Inflammatory macrophage treated with lipopolysaccharide for 4 hours (primary cell): Measurements from ENCODE around the gene GLIS1.

Source experiments
- DNase-seq: peaks from one replicate; pipeline ENCODE4 v3.0.0-alpha.2; 2020

The GLIS1 gene

GRCh38 chr1:53520481-53520880 lies 218.5 kb downstream of the GLIS1 start:
- DNase-seq, result no peak

GRCh38 chr1:53519421-53519820 lies 219.5 kb downstream of the GLIS1 start:
- no peak for DNase-seq

- no peak for DNase-seq
Observed at GRCh38 chr1:53518775-53519174, 220.2 kb downstream of the GLIS1 start.

- DNase-seq, result no peak
Observed at GRCh38 chr1:53517821-53518352, 221.1 kb downstream of the GLIS1 start.

GRCh38 chr1:53517109-53517508 lies 221.9 kb downstream of the GLIS1 start:
- DNase-seq, result no peak

GRCh38 chr1:53516181-53516580 lies 222.8 kb downstream of the GLIS1 start:
- no peak for DNase-seq

- no peak for DNase-seq
Observed at GRCh38 chr1:53514436-53514835, 224.5 kb downstream of the GLIS1 start.

- DNase-seq, result no peak
Observed at GRCh38 chr1:53513846-53514245, 225.1 kb downstream of the GLIS1 start.

- DNase-seq, result no peak
Observed at GRCh38 chr1:53512807-53513755, 225.9 kb downstream of the GLIS1 start.

GRCh38 chr1:53511933-53512806 lies 226.8 kb downstream of the GLIS1 start:
- DNase-seq, result no peak

GRCh38 chr1:53511323-53511932 lies 227.5 kb downstream of the GLIS1 start:
- no peak for DNase-seq

- DNase-seq, result no peak
Observed at GRCh38 chr1:53510215-53510614, 228.7 kb downstream of the GLIS1 start.

- no peak for DNase-seq
Observed at GRCh38 chr1:53509775-53510174, 229.2 kb downstream of the GLIS1 start.

GRCh38 chr1:53508991-53509666 lies 229.8 kb downstream of the GLIS1 start:
- peak; percentile 32 for DNase-seq

- no peak for DNase-seq
Observed at GRCh38 chr1:53508056-53508990, 230.6 kb downstream of the GLIS1 start.

GRCh38 chr1:53507116-53507820 lies 231.7 kb downstream of the GLIS1 start:
- DNase-seq, result no peak

GRCh38 chr1:53506355-53507050 lies 232.5 kb downstream of the GLIS1 start:
- no peak for DNase-seq

- DNase-seq, result no peak
Observed at GRCh38 chr1:53505891-53506290, 233.1 kb downstream of the GLIS1 start.

- DNase-seq, result no peak
Observed at GRCh38 chr1:53505401-53505800, 233.6 kb downstream of the GLIS1 start.

GRCh38 chr1:53504901-53505300 lies 234.1 kb downstream of the GLIS1 start:
- no peak for DNase-seq
